ENCODE results near the gene SH3GL2.

SH3GL2 gene

GRCh38 chr9:17578911-17579793, at the start of gene SH3GL2:
SH3GL2 (plus strand) TSS chr9:17579066.
- Histone ChIP-seq H3K9me3 (ENCODE audit: control insufficient read depth in 2 of 2, low read length in 2 of 2) (no peaks in the 10 kb centered on the region), H3K27ac (ENCODE audit: low read depth in 2 of 2, low read length in 2 of 2) (no peak within 1 kb of the TSS), H3K9ac (ENCODE audit: low read depth in 1 of 2, low read length in 2 of 2) (no peak within 1 kb of the TSS), H3K27me3 (ENCODE audit: control insufficient read depth in 2 of 2, insufficient read depth in 2 of 2, low read length in 2 of 2) (peaks cover 14 to 15% of the 10 kb centered on the region in 2 donors), H3K4me3 (ENCODE audit: low read length in 2 of 2) (peak within 1 kb of the TSS; percentile 19 to 44), H3K36me3 (ENCODE audit: control insufficient read depth in 2 of 2, insufficient read depth in 2 of 2, low read length in 2 of 2) (no peaks in the 10 kb centered on the region), H3K4me1 (ENCODE audit: control insufficient read depth in 2 of 2, insufficient read depth in 2 of 2, low read length in 2 of 2) (peaks cover 0 to 6% of the 10 kb centered on the region in 2 donors)

GRCh38 chr9:17531642-17532254, 47.1 kb upstream of the SH3GL2 start:
- Histone ChIP-seq H3K27ac (ENCODE audit: low read depth in 2 of 2, low read length in 2 of 2) (no peak overlapping the region), H3K27me3 (ENCODE audit: control insufficient read depth in 2 of 2, insufficient read depth in 2 of 2, low read length in 2 of 2) (no peaks in the 10 kb centered on the region), H3K9ac (ENCODE audit: low read depth in 1 of 2, low read length in 2 of 2) (no peak overlapping the region), H3K9me3 (ENCODE audit: control insufficient read depth in 2 of 2, low read length in 2 of 2) (no peaks in the 10 kb centered on the region), H3K36me3 (ENCODE audit: control insufficient read depth in 2 of 2, insufficient read depth in 2 of 2, low read length in 2 of 2) (no peaks in the 10 kb centered on the region), H3K4me1 (ENCODE audit: control insufficient read depth in 2 of 2, insufficient read depth in 2 of 2, low read length in 2 of 2) (no peaks in the 10 kb centered on the region), H3K4me3 (ENCODE audit: low read length in 2 of 2) (no peak overlapping the region)

GRCh38 chr9:17532461-17532860, 46.4 kb upstream of the SH3GL2 start:
- Histone ChIP-seq H3K27ac (ENCODE audit: low read depth in 2 of 2, low read length in 2 of 2) (no peak overlapping the region), H3K36me3 (ENCODE audit: control insufficient read depth in 2 of 2, insufficient read depth in 2 of 2, low read length in 2 of 2) (no peaks in the 10 kb centered on the region), H3K27me3 (ENCODE audit: control insufficient read depth in 2 of 2, insufficient read depth in 2 of 2, low read length in 2 of 2) (no peaks in the 10 kb centered on the region), H3K4me3 (ENCODE audit: low read length in 2 of 2) (no peak overlapping the region), H3K9me3 (ENCODE audit: control insufficient read depth in 2 of 2, low read length in 2 of 2) (no peaks in the 10 kb centered on the region), H3K4me1 (ENCODE audit: control insufficient read depth in 2 of 2, insufficient read depth in 2 of 2, low read length in 2 of 2) (no peaks in the 10 kb centered on the region), H3K9ac (ENCODE audit: low read depth in 1 of 2, low read length in 2 of 2) (no peak overlapping the region)

GRCh38 chr9:17535176-17535575, 43.7 kb upstream of the SH3GL2 start:
- Histone ChIP-seq H3K27me3 (ENCODE audit: control insufficient read depth in 2 of 2, insufficient read depth in 2 of 2, low read length in 2 of 2) (no peaks in the 10 kb centered on the region), H3K4me3 (ENCODE audit: low read length in 2 of 2) (no peak overlapping the region), H3K4me1 (ENCODE audit: control insufficient read depth in 2 of 2, insufficient read depth in 2 of 2, low read length in 2 of 2) (no peaks in the 10 kb centered on the region), H3K9me3 (ENCODE audit: control insufficient read depth in 2 of 2, low read length in 2 of 2) (no peaks in the 10 kb centered on the region), H3K9ac (ENCODE audit: low read depth in 1 of 2, low read length in 2 of 2) (no peak overlapping the region), H3K27ac (ENCODE audit: low read depth in 2 of 2, low read length in 2 of 2) (no peak overlapping the region), H3K36me3 (ENCODE audit: control insufficient read depth in 2 of 2, insufficient read depth in 2 of 2, low read length in 2 of 2) (no peaks in the 10 kb centered on the region)

GRCh38 chr9:17536027-17536426, 42.8 kb upstream of the SH3GL2 start:
- no peaks in the 10 kb centered on the region for H3K36me3 ChIP-seq (ENCODE audit: control insufficient read depth in 2 of 2, insufficient read depth in 2 of 2, low read length in 2 of 2)
- no peak overlapping the region for H3K9ac ChIP-seq (ENCODE audit: low read depth in 1 of 2, low read length in 2 of 2)
- no peaks in the 10 kb centered on the region for H3K4me1 ChIP-seq (ENCODE audit: control insufficient read depth in 2 of 2, insufficient read depth in 2 of 2, low read length in 2 of 2)
- no peak overlapping the region for H3K27ac ChIP-seq (ENCODE audit: low read depth in 2 of 2, low read length in 2 of 2)
- H3K9me3 ChIP-seq (ENCODE audit: control insufficient read depth in 2 of 2, low read length in 2 of 2), result no peaks in the 10 kb centered on the region
- H3K27me3 ChIP-seq (ENCODE audit: control insufficient read depth in 2 of 2, insufficient read depth in 2 of 2, low read length in 2 of 2), result no peaks in the 10 kb centered on the region
- H3K4me3 ChIP-seq (ENCODE audit: low read length in 2 of 2), result no peak overlapping the region

- Histone ChIP-seq H3K4me1 (ENCODE audit: control insufficient read depth in 2 of 2, insufficient read depth in 2 of 2, low read length in 2 of 2) (no peaks in the 10 kb centered on the region), H3K36me3 (ENCODE audit: control insufficient read depth in 2 of 2, insufficient read depth in 2 of 2, low read length in 2 of 2) (no peaks in the 10 kb centered on the region), H3K27me3 (ENCODE audit: control insufficient read depth in 2 of 2, insufficient read depth in 2 of 2, low read length in 2 of 2) (no peaks in the 10 kb centered on the region), H3K27ac (ENCODE audit: low read depth in 2 of 2, low read length in 2 of 2) (no peak overlapping the region), H3K9ac (ENCODE audit: low read depth in 1 of 2, low read length in 2 of 2) (no peak overlapping the region), H3K9me3 (ENCODE audit: control insufficient read depth in 2 of 2, low read length in 2 of 2) (no peaks in the 10 kb centered on the region), H3K4me3 (ENCODE audit: low read length in 2 of 2) (no peak overlapping the region)
Measured at GRCh38 chr9:17551023-17551422, 27.8 kb upstream of the SH3GL2 start.

GRCh38 chr9:17555362-17556054, 23.4 kb upstream of the SH3GL2 start:
- no peak overlapping the region for H3K9ac ChIP-seq (ENCODE audit: low read depth in 1 of 2, low read length in 2 of 2)

GRCh38 chr9:17556255-17556654, 22.6 kb upstream of the SH3GL2 start:
- Histone ChIP-seq H3K4me3 (ENCODE audit: low read length in 2 of 2) (no peak overlapping the region), H3K4me1 (ENCODE audit: control insufficient read depth in 2 of 2, insufficient read depth in 2 of 2, low read length in 2 of 2) (no peaks in the 10 kb centered on the region), H3K27ac (ENCODE audit: low read depth in 2 of 2, low read length in 2 of 2) (no peak overlapping the region), H3K9ac (ENCODE audit: low read depth in 1 of 2, low read length in 2 of 2) (no peak overlapping the region), H3K9me3 (ENCODE audit: control insufficient read depth in 2 of 2, low read length in 2 of 2) (no peaks in the 10 kb centered on the region), H3K36me3 (ENCODE audit: control insufficient read depth in 2 of 2, insufficient read depth in 2 of 2, low read length in 2 of 2) (no peaks in the 10 kb centered on the region), H3K27me3 (ENCODE audit: control insufficient read depth in 2 of 2, insufficient read depth in 2 of 2, low read length in 2 of 2) (no peaks in the 10 kb centered on the region)

More at GRCh38 chr9:17555362-17556054, 23.4 kb upstream of the SH3GL2 start:
- Histone ChIP-seq H3K27me3 (ENCODE audit: control insufficient read depth in 2 of 2, insufficient read depth in 2 of 2, low read length in 2 of 2) (no peaks in the 10 kb centered on the region), H3K27ac (ENCODE audit: low read depth in 2 of 2, low read length in 2 of 2) (no peak overlapping the region), H3K9me3 (ENCODE audit: control insufficient read depth in 2 of 2, low read length in 2 of 2) (no peaks in the 10 kb centered on the region), H3K36me3 (ENCODE audit: control insufficient read depth in 2 of 2, insufficient read depth in 2 of 2, low read length in 2 of 2) (no peaks in the 10 kb centered on the region), H3K4me1 (ENCODE audit: control insufficient read depth in 2 of 2, insufficient read depth in 2 of 2, low read length in 2 of 2) (no peaks in the 10 kb centered on the region), H3K4me3 (ENCODE audit: low read length in 2 of 2) (no peak overlapping the region)

- Histone ChIP-seq H3K9me3 (ENCODE audit: control insufficient read depth in 2 of 2, low read length in 2 of 2) (no peaks in the 10 kb centered on the region), H3K27me3 (ENCODE audit: control insufficient read depth in 2 of 2, insufficient read depth in 2 of 2, low read length in 2 of 2) (no peaks in the 10 kb centered on the region), H3K4me1 (ENCODE audit: control insufficient read depth in 2 of 2, insufficient read depth in 2 of 2, low read length in 2 of 2) (no peaks in the 10 kb centered on the region), H3K27ac (ENCODE audit: low read depth in 2 of 2, low read length in 2 of 2) (no peak overlapping the region), H3K9ac (ENCODE audit: low read depth in 1 of 2, low read length in 2 of 2) (no peak overlapping the region), H3K4me3 (ENCODE audit: low read length in 2 of 2) (no peak overlapping the region), H3K36me3 (ENCODE audit: control insufficient read depth in 2 of 2, insufficient read depth in 2 of 2, low read length in 2 of 2) (no peaks in the 10 kb centered on the region)
Measured at GRCh38 chr9:17556935-17557334, 21.9 kb upstream of the SH3GL2 start.

GRCh38 chr9:17571825-17572224, 7.0 kb upstream of the SH3GL2 start:
- no peak overlapping the region for H3K27ac ChIP-seq (ENCODE audit: low read depth in 2 of 2, low read length in 2 of 2)
- no peaks in the 10 kb centered on the region for H3K4me1 ChIP-seq (ENCODE audit: control insufficient read depth in 2 of 2, insufficient read depth in 2 of 2, low read length in 2 of 2)
- H3K4me3 ChIP-seq (ENCODE audit: low read length in 2 of 2), result no peak overlapping the region
- H3K9me3 ChIP-seq (ENCODE audit: control insufficient read depth in 2 of 2, low read length in 2 of 2), result no peaks in the 10 kb centered on the region
- no peaks in the 10 kb centered on the region for H3K36me3 ChIP-seq (ENCODE audit: control insufficient read depth in 2 of 2, insufficient read depth in 2 of 2, low read length in 2 of 2)
- H3K9ac ChIP-seq (ENCODE audit: low read depth in 1 of 2, low read length in 2 of 2), result no peak overlapping the region
- H3K27me3 ChIP-seq (ENCODE audit: control insufficient read depth in 2 of 2, insufficient read depth in 2 of 2, low read length in 2 of 2), result no peaks in the 10 kb centered on the region

All from mucosa of rectum (tissue), 2 donors.